ENCODE results near the gene GEMIN2.
A peak's percentile ranks its signal among the peaks of the same experiment; 100 is the strongest.

GEMIN2 gene

GRCh38 chr14:39169541-39169900 lies 55.4 kb downstream of the GEMIN2 start:
- CTCF ChIA-PET = no interaction called here
- POLR2A ChIA-PET = interaction anchor here (0.7 to 1.7 kb wide), 23 partner anchors 9 to 262 kb away, joined by 3 to 76 read pairs (median 8); partner anchors contain the start of genes FBXO33, GEMIN2 and SEC23A
- TF ChIP-seq HDGF (IDR thresholded peaks at IDR 0.05; ENCODE audit: borderline replicate concordance) (no peak), SUZ12 (IDR thresholded peaks at IDR 0.05) (no peak), ZNF384 (IDR thresholded peaks at IDR 0.05) (no peak), SP1 (IDR thresholded peaks at IDR 0.05) (no peak), BHLHE40 (IDR thresholded peaks at IDR 0.05; ENCODE audit: borderline replicate concordance) (no peak), TARDBP (IDR thresholded peaks at IDR 0.05) (no peak), FOXA1 (IDR thresholded peaks at IDR 0.05) (no peak), FOXK2 (IDR thresholded peaks at IDR 0.05) (no peak), NFRKB (IDR thresholded peaks at IDR 0.05) (no peak), CTBP1 (IDR thresholded peaks at IDR 0.05; ENCODE audit: borderline replicate concordance) (no peak), ELF4 (IDR thresholded peaks at IDR 0.05) (no peak), ARNT (IDR thresholded peaks at IDR 0.05) (no peak), LEF1 (IDR thresholded peaks at IDR 0.05; ENCODE audit: borderline replicate concordance) (no peak), FOXM1 (IDR thresholded peaks at IDR 0.05; ENCODE audit: borderline replicate concordance) (no peak), L3MBTL2 (conservative IDR thresholded peaks at IDR 0.05) (no peak)
- TF ChIP-seq, protein P1, sequence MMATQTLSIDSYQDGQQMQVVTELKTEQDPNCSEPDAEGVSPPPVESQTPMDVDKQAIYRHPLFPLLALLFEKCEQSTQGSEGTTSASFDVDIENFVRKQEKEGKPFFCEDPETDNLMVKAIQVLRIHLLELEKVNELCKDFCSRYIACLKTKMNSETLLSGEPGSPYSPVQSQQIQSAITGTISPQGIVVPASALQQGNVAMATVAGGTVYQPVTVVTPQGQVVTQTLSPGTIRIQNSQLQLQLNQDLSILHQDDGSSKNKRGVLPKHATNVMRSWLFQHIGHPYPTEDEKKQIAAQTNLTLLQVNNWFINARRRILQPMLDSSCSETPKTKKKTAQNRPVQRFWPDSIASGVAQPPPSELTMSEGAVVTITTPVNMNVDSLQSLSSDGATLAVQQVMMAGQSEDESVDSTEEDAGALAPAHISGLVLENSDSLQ (IDR thresholded peaks at IDR 0.05) = no peak
- no peak for DNase-seq (ENCODE audit: extremely low spot score)

- no peak for DNase-seq (ENCODE audit: extremely low spot score)
- POLR2A ChIA-PET = interaction anchor here (1.5 kb wide), 1 partner anchor 71 kb away, joined by 5 read pairs; the partner anchor contains the start of gene SEC23A
- CTCF ChIA-PET = no interaction called here
- TF ChIP-seq, protein P1 (IDR thresholded peaks at IDR 0.05) = no peak
- no peak for TF ChIP-seq LEF1 (IDR thresholded peaks at IDR 0.05; ENCODE audit: borderline replicate concordance)
- TF ChIP-seq CTBP1 (IDR thresholded peaks at IDR 0.05; ENCODE audit: borderline replicate concordance) = no peak
- TF ChIP-seq L3MBTL2 (conservative IDR thresholded peaks at IDR 0.05) = no peak
- TF ChIP-seq BHLHE40 (IDR thresholded peaks at IDR 0.05; ENCODE audit: borderline replicate concordance) = no peak
- TF ChIP-seq FOXA1 (IDR thresholded peaks at IDR 0.05) = no peak
- no peak for TF ChIP-seq TARDBP (IDR thresholded peaks at IDR 0.05)
- TF ChIP-seq ZNF384 (IDR thresholded peaks at IDR 0.05) = no peak
- TF ChIP-seq FOXM1 (IDR thresholded peaks at IDR 0.05; ENCODE audit: borderline replicate concordance) = no peak
Measured at GRCh38 chr14:39173198-39173597, 59.1 kb downstream of the GEMIN2 start.

DNA sequence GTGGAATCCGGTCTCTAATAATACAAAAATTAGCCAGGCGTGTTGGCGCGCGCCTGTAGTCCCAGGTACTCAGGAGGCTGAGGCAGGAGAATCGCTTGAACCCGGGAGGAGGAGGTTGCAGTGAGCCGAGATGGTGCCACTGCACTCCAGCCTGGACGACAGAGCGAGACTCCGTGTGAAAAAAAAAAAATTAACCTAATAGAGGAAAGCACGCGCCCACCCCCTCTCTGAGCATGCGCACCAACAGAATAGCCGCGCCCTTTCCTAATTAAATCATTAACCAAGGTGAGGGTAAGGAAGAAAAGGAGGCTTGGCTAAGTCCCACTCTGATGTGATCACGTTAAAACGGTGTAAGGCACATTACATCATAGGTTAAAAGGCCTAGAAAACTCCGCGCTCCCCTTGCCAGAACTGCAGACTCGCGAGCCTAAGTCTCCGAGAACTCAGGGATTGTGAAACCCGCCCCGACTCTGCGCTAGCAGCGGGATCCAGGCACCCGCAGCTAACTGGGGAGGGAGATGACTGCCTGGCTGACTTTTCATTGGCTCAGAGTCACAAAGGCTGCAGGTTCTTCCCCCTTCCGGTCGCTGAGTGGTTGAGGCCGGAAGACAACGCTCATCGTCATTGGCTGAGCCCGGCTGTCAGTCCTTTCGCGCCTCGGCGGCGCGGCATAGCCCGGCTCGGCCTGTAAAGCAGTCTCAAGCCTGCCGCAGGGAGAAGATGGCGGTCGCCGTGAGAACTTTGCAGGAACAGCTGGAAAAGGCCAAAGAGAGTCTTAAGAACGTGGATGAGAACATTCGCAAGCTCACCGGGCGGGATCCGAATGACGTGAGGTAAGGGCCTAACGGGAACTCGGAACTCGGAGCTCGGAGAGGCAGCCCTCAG lies 60.7 kb downstream of the GEMIN2 start, which contains the start of gene PNN:
Gene PNN, plus strand, starts transcription at position 695 of the 885 bp plus-strand sequence. Its CDS starts 26 bp downstream, at position 721.
- ChIA-PET POLR2A (interaction anchor here (0.7 to 1.7 kb wide), 15 partner anchors 10 to 252 kb away, joined by 3 to 11 read pairs (median 3); partner anchors contain the start of genes GEMIN2 and SEC23A), CTCF (no interaction called here)
- DNase-seq (ENCODE audit: extremely low spot score) = peak; percentile 90
- TF ChIP-seq TARDBP (IDR thresholded peaks at IDR 0.05) (no peak), FOXK2 (IDR thresholded peaks at IDR 0.05) (no peak), BHLHE40 (IDR thresholded peaks at IDR 0.05; ENCODE audit: borderline replicate concordance) (peak; percentile 72), ZNF384 (IDR thresholded peaks at IDR 0.05) (peak; percentile 92), L3MBTL2 (conservative IDR thresholded peaks at IDR 0.05) (peak; percentile 57; the same call in 1 of the 2 replicates), FOXM1 (IDR thresholded peaks at IDR 0.05; ENCODE audit: borderline replicate concordance) (peak; percentile 89; the same call in 1 of the 2 replicates), LEF1 (IDR thresholded peaks at IDR 0.05; ENCODE audit: borderline replicate concordance) (no peak), ELF4 (IDR thresholded peaks at IDR 0.05) (peak; percentile 81), SUZ12 (IDR thresholded peaks at IDR 0.05) (no peak)
- TF ChIP-seq, protein P1 (IDR thresholded peaks at IDR 0.05) = peak; percentile 99

GRCh38 chr14:39175445-39176262 lies 61.5 kb downstream of the GEMIN2 start:
- ChIA-PET CTCF (no interaction called here), POLR2A (interaction anchor here (0.7 to 1.7 kb wide), 11 partner anchors 10 to 251 kb away, joined by 3 to 11 read pairs (median 3); partner anchors contain the start of genes GEMIN2 and SEC23A)
- DNase-seq (ENCODE audit: extremely low spot score) = peak; percentile 37
- TF ChIP-seq L3MBTL2 (conservative IDR thresholded peaks at IDR 0.05) (peak; percentile 62; the same call in 1 of the 2 replicates), FOXM1 (IDR thresholded peaks at IDR 0.05; ENCODE audit: borderline replicate concordance) (no peak), BHLHE40 (IDR thresholded peaks at IDR 0.05; ENCODE audit: borderline replicate concordance) (no peak), FOXK2 (IDR thresholded peaks at IDR 0.05) (no peak), TARDBP (IDR thresholded peaks at IDR 0.05) (no peak)
